Hematopoietic multipotent progenitor cell treated with erythropoietin and hydrocortisone succinate and interleukin-3 and kit ligand, for 15 days (in vitro differentiated cells): Measurements from ENCODE around the gene TP53BP2.

Experiments
- DNase-seq: peaks from one replicate; pipeline ENCODE4 v3.0.0-alpha.2; 2015; ENCODE audit warnings: low spot score

Gene TP53BP2

GRCh38 chr1:223765036-223765718, 80.6 kb downstream of the TP53BP2 start:
- no peak for DNase-seq

GRCh38 chr1:223763881-223764280, 81.9 kb downstream of the TP53BP2 start:
- no peak for DNase-seq

GRCh38 chr1:223763251-223763650, 82.5 kb downstream of the TP53BP2 start:
- no peak for DNase-seq

- DNase-seq: no peak
Measured at GRCh38 chr1:223761411-223761810, 84.3 kb downstream of the TP53BP2 start.

DNA sequence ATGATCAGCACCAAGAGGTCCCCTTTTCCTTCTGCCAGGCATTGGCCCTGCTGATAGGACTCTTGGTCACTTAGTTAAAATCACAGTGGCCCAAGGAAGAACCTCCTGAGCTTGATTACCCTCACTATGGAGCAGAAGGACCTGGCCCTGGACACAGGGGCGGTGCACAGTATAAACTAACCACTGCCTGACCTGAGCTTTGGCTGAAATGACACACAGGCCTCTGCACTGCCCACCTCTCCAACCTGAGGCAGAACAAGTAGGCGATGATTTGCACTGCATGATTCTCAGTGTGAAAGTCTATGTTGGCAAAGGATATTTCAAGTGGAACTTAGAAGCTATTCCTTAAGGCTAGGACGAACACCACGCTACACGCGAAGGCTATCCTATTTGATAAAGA, 84.9 kb downstream of the TP53BP2 start:
- no peak for DNase-seq

- DNase-seq: no peak
Measured at GRCh38 chr1:223759273-223759672, 86.5 kb downstream of the TP53BP2 start.

- no peak for DNase-seq
Measured at GRCh38 chr1:223758734-223759133, 87.0 kb downstream of the TP53BP2 start.

DNA sequence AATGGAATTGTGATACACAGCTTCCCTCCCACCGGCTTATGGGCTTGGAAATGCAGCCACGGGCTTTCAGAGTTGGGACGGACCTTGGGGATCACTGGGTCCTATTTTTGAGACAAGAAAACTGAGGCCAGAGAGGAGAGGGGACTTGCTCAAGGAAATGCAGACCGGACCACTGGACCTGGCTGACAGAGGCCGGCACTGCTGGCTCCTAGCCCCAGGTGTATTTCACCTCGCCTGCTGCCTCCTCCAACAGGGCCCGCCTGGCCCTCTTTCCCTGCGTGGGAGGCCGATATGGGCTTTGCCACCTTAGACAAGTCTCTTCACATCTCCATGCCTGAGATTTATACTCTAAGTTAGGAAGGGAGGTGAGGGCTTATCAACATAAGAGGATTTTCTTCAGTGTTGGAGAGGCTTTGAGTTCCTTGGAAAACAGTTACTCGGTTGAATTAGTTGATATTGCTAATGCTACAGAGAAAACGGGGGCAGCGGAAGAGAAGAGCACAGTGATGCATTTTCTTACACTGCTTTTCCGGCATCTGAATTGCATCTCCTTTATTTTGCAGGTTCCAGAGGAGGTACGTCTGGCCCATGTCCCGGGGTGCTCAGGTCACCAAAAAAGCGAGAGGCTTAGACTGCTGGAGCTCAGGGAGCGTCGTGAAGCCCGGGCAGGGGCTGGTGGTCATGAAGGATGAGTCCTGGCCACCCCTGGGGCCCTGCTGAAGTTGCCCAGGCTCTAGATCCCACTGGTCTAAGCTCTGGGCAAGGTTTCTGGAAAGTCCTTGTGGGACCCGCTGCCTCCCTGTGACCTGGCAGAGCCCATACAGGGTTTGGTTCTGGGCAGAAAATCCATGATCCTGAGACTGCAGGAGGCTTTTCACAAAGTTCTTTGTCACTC, 88.7 kb downstream of the TP53BP2 start:
- no peak for DNase-seq

DNA sequence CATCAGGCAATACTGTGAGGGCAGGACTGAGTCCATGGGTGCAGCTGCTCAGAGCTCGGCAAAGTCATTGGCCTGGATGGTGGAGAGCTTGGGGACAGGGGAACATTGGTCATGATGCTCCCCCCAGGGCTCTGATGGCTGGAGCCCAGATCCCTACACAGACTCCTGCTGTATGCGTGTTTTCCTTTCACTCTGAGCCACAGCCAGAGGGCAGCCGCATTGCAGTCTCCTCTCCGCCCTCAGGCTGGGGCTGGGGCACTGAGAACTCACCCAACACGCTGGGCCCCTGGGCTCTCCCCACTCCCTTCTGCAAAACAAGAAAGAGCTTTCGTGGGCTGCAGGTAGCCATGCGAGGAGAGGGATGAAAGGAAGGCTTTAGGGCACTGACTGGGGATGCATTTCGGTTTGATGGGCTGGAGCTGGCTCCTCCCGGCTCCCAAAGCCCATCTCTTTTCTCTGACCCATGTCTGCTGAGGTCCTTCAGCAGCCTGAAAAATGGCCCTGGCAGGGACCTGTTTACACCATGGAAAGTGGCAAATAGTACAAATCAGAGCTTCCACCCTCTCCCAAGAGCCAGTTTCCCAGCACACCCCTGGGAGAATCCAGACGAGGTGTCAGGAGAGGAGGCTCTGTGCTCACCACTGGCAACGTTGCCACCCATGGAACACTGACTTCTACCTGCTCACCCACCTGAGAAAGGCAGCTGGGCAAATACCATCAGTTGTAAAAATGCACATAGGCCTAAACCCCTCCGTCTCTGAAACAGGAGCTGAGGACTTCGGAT, 89.6 kb downstream of the TP53BP2 start:
- no peak for DNase-seq

DNA sequence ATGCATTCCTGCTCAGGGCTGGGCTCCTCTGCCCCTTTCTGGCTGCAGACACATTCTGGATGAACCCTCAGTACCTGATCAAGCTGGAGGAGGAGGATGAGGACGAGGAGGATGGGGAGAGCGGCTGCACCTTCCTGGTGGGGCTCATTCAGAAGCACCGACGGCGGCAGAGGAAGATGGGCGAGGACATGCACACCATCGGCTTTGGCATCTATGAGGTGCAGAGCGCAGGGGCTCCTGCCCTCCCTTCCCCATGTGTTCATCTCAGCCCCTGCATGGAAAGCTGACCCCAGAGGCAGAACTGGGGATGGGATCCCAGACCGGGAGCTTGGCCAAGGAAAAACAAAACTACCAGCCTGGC, 90.3 kb downstream of the TP53BP2 start:
- DNase-seq: no peak

DNA sequence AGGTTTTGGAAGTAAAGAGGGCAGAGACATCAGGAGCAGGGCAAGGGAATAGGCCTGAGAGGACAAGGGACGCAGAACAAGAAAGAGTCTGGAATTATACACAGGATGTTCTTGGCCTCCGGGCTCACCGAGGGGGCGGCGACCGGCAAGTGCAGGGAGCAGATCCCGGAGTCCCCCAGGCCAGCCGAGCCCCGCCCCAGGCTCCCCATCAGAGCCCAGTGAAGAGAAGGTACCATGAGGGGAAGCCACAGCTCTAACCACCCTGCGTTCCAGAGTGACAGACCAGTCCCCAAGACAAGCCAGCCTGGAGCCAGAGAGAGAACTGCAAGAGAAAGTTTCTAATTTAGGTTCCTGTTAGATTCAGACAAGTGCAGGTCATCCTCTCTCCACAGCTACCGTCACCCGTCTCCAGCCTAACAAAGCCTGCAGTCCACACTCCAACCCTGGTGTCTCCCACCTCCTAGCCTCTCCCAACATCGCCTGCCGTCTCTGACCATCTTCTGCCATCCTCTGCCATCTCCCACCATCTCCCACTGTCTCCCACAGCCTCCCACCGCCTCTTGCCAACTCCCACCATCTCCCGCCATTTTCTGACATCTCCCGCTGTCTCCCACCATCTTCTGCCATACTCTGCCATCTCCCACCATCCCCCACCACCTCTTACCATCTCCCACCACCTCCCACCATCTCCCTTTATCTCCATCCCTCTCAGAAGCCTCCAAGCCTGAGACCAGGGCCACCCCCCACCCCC, 90.9 kb downstream of the TP53BP2 start:
- no peak for DNase-seq

GRCh38 chr1:223752721-223753515, 92.8 kb downstream of the TP53BP2 start:
- DNase-seq: no peak

GRCh38 chr1:223751696-223752095, 94.1 kb downstream of the TP53BP2 start:
- no peak for DNase-seq

DNA sequence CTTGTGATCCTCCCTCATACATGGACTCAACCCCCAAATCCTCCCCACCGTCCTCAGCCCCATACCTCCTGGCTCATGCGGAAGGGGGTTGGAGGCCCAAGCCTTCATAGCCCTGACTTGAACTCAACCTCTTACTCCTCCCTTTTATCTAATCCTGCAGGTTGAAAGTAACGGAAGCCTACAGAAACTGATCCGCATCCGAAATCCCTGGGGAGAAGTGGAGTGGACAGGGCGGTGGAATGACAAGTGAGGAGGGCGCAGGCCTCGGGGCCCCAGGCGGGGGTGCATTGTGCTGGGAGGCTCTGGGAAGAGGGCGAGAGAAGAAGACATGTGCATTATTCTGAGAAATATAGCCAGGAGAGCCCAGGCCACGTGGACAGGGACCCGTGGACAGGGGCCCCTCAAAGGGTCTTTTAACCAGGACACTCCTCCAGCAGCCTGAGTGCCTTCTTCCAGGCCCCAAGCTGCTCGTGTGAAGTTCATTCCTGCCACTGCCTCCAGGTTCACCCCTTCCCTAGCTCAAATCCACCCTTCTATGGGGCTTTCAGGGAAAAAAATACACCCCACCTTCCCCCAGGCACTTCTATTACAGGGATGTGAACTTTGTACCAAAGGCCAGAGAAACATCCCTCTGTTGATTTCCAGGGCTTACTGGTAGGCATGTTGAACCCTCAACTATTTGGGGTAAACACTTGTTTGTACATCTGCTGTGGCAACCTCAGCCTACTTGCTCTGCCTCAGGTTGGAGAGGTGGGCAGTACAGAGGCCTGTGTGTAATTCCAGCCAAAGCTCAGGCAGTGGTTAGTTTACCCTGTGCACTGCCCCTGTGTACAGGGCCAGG, 94.8 kb downstream of the TP53BP2 start:
- no peak for DNase-seq

DNA sequence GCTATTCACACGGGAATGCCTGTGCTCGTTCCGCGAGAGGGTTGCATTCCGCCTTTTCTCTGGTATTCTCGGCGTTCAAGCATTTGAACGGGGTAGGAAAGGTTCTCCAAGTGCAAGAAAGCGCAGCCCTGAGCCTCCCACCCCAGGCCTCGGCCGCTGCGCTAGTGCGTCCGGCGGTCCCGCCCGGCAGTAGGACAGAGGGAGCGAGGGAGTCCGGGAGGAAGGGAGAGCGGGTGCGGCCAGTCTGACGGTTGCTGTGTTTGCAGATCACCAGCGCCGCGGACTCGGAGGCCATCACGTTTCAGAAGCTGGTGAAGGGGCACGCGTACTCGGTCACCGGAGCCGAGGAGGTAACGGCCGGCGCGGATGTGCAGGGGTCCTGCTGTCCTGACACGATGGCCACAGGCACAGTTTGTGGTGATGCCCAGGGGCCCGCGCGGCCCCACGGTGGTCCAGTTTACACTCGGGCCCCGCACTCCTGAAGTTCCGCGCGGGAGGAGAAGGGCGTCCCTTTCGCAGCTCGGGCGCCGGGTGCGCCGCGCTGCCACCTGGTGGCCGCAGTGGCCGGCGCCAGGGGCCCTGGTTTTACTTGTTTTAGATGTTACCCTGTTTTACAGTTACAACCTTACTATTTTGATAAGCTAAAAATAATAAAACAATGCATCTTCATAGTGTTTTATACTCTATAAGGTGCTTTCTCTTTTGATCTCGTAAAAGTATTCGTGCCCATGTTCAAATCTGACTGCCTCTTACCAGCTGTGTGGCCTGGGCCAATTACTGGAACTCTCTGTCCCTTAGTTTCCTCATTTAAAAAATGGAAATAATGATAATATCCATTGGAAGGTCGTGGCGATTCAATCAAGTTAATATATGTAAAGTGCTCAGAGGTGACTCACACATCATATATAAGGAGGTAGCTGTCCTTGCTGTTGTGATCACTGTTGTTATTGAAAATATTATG, 96.7 kb downstream of the TP53BP2 start:
- DNase-seq: peak; percentile 73

DNA sequence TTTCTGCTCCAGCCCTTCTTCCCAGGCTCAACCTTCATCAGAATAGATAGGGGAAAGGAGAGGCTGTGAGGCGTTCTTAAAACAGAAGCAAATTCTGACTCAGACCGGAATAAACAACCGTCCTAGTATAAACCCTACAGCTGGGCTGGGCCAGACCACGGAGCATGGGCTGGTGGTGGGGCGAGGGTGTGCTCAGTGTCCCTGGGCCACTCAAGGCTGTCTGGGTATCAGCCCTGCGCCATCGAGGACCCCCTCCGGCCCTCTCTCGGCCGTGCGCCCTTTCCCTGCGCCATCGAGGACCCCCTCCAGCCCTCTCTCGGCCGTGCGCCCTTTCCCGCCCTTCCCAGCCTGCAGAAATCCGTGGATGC, 97.4 kb downstream of the TP53BP2 start:
- no peak for DNase-seq

DNA sequence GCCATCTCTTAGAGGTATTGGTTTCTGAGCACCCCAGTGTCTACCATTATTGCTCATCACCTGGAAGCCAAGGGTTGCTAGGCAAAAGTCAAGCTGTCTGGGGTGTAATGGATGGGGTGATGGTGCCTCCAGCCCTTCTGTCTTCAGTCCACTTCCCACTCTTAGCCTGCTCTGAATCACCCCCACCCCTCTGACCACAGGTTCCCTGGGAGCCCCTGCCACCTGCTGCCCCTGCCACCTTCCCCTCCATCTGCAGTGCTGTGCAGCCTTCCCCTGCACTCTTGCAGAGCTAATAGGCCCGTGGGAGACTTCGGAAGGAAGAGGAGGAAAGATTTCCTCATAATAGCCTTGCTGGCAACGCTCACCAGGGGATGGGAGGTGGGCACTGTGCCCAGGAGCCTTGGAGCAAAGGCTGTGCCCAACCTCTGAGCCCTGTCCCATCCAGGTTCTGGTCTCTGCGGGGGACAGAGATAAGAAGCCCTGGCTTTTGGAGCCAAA, 97.9 kb downstream of the TP53BP2 start:
- DNase-seq: no peak

DNA sequence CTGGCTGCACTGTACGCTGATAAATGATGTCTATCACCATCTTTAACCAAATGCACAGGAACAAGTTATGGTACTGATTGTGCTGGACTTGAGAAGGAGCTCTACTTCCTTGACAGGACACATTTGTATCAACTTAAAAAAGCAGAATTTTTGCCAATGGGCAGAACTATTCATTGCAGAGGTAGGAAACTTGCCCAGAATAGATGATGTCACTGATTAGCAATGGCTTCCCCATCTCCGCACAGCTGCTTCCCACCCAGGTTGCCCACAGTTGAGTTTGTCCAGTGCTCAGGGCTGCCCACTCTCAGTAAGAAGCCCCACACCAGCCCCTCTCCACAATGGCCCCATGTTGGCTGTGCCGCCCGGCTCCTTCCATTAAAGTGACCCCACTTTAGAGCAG, 100.0 kb downstream of the TP53BP2 start:
- no peak for DNase-seq
